Measurements from ENCODE around the gene EIF5A.
A peak's percentile ranks its signal among the peaks of the same experiment; 100 is the strongest.
"Not testable (repeated sequence)": the region's sequence is repeated elsewhere in the genome, so short reads cannot be mapped to it uniquely, and the experiment has no call there.

The EIF5A gene

DNA sequence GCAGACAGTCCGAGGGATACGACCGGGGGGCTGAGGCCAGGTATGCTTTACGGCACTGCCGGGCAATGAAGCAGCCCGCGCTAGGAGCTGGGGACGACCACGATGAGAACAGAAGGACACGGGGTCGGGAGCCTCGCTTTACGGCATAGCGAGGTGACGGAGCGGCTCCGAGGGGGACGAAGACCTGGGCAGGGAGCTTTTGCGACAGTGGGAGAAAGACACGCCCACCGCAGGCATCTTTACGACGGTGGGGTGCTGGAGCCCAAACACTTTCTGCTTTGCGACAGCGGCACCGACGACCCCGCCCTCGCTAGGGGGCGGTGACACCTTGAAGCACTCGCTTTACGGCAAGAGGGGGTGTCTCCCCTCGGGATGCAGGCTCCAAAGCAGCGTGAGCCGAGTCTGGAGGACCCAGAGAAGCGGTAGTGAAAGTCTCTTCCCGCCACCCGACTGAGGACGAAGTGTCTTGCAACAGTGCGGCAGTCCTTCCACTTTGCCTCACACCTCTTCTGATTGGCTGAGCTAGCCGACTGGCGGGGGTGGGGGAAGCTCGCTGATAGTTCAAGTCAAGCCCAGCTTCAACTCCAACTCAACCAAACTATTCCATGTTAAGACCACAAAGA is 22.1 kb downstream of the EIF5A start:
- TF ChIP-seq CTCF (IDR thresholded peaks at IDR 0.05; ENCODE audit: low read depth, low read length, missing control alignments): no peak
- DNase-seq (ENCODE audit: low read depth): peak; percentile 97
- peak overlapping the region; percentile 62 for H3K4me3 ChIP-seq (ENCODE audit: low read depth, low read length)
- in situ Hi-C loops (cut with HindIII; ENCODE audit: low sequenced_read_pairs): no loop called here

GRCh38 chr17:7329997-7330637 is 22.7 kb downstream of the EIF5A start:
- in situ Hi-C loops (cut with HindIII; ENCODE audit: low sequenced_read_pairs): no loop called here
- peak overlapping the region; percentile 62 for H3K4me3 ChIP-seq (ENCODE audit: low read depth, low read length)
- DNase-seq (ENCODE audit: low read depth): no peak
- no peak for TF ChIP-seq CTCF (IDR thresholded peaks at IDR 0.05; ENCODE audit: low read depth, low read length, missing control alignments)

DNA sequence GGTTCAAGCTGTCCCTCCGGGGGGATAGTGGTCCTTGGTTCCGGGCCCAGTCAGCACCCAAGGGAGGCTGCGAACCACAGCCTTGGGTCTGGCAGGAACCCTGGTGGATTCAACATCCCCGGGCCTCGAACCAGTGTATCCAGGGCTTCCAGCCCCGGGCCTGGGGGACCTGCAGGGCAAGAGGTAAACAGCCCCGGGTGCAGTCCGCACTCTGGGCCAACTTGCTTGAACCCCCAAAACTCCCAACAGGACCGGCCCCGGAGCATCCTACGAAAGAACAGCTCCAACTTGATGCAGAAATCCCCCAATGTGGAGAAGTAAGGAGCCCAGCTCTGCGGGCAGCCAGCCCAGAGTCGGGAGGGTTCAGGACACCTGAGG is 23.2 kb downstream of the EIF5A start:
- DNase-seq (ENCODE audit: low read depth): no peak
- in situ Hi-C loops (cut with HindIII; ENCODE audit: low sequenced_read_pairs): no loop called here
- peak overlapping the region; percentile 62 for H3K4me3 ChIP-seq (ENCODE audit: low read depth, low read length)
- TF ChIP-seq CTCF (IDR thresholded peaks at IDR 0.05; ENCODE audit: low read depth, low read length, missing control alignments): no peak

DNA sequence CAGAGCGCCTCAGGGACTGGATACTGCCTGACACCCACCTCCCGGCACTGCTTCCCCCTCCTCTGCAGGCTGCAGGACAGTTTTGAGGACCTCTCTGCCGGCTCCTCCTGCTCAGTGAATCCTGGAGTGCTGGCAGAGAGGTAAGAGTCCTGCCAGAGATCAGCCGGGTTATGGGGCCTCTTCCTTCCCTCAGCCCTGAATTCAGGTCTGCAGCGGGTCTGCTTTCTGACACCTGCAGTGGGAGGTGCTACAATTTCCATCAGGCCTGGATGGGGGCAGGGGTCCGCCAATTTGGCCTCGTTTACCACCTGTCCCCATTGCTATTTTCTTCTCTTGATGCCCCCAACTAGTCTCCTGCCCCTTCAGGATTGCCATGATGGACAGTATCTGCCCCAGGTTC is 24.7 kb downstream of the EIF5A start:
- no peak for DNase-seq (ENCODE audit: low read depth)
- TF ChIP-seq CTCF (IDR thresholded peaks at IDR 0.05; ENCODE audit: low read depth, low read length, missing control alignments): no peak
- in situ Hi-C loops (cut with HindIII; ENCODE audit: low sequenced_read_pairs): no loop called here
- no peak overlapping the region for H3K4me3 ChIP-seq (ENCODE audit: low read depth, low read length)

- in situ Hi-C loops (cut with HindIII; ENCODE audit: low sequenced_read_pairs); H3K4me3 ChIP-seq (ENCODE audit: low read depth, low read length); DNase-seq (ENCODE audit: low read depth): not testable (repeated sequence)
Observed at GRCh38 chr17:7332600-7333069, 25.2 kb downstream of the EIF5A start.

DNA sequence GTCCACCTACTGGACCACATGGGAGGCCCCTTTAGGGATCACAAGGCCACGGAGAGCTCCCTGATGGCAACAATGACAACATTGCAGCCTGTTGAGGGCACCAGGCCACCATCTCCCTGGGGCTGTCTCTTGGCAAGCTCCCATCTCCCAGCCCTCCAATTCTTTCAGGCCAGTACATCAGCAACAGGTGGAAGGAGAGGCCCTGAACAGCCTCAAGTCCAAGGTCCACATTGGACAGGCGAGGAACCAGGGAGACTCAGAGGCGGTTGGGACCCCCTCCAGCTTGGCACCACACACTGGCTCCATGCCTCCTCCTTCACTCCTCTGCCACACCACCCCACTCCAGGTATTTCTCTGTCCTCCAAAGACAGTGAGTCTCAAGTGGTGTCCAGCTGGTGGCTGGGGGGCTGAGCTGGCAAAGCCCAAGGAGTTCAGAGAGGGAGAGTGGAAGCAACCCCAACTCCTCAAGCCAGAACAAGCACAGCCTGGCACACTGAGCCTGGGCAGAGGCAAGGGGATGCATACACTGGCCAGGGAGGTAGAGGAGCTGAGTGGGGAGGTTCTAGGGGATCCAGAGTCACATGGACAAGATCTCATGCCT is 27.6 kb downstream of the EIF5A start:
- TF ChIP-seq CTCF (IDR thresholded peaks at IDR 0.05; ENCODE audit: low read depth, low read length, missing control alignments): no peak
- DNase-seq (ENCODE audit: low read depth): no peak
- no peak overlapping the region for H3K4me3 ChIP-seq (ENCODE audit: low read depth, low read length)
- in situ Hi-C loops (cut with HindIII; ENCODE audit: low sequenced_read_pairs): no loop called here

GRCh38 chr17:7335765-7336164 is 28.3 kb downstream of the EIF5A start:
- DNase-seq (ENCODE audit: low read depth); in situ Hi-C loops (cut with HindIII; ENCODE audit: low sequenced_read_pairs); H3K4me3 ChIP-seq (ENCODE audit: low read depth, low read length): not testable (repeated sequence)
